HUES48 (cell line): ENCODE data around the gene MOGAT2.

Experiments used
- H3K27ac ChIP-seq: one replicate; pipeline ENCODE4 v1.7.0; 2013; ENCODE audit warnings: low read depth, low read length, inconsistent platforms
- H3K27me3 ChIP-seq: 2 replicates; pipeline ENCODE4 v1.6.1; 2013; ENCODE audit warnings: mild to moderate bottlenecking, low read length; ENCODE audit not compliant: control insufficient read depth, insufficient read depth
- H3K36me3 ChIP-seq: 2 replicates; pipeline ENCODE4 v1.6.1; 2013; ENCODE audit warnings: low read length; ENCODE audit not compliant: control insufficient read depth, insufficient read depth
- H3K4me1 ChIP-seq: 2 replicates; pipeline ENCODE4 v1.6.1; 2013; ENCODE audit warnings: mild to moderate bottlenecking, low read length; ENCODE audit not compliant: control insufficient read depth, insufficient read depth
- H3K4me3 ChIP-seq: 2 replicates; pipeline ENCODE4 v1.5.1; 2013; ENCODE audit warnings: mild to moderate bottlenecking, low read depth, low read length
- H3K9ac ChIP-seq: 2 replicates; pipeline ENCODE4 v1.6.1; 2013; ENCODE audit warnings: mild to moderate bottlenecking, low read depth, low read length, moderate library complexity
- H3K9me3 ChIP-seq: 2 replicates; pipeline ENCODE4 v1.6.1; 2013; ENCODE audit warnings: low read length; ENCODE audit not compliant: control insufficient read depth, insufficient read depth

MOGAT2 gene

DNA sequence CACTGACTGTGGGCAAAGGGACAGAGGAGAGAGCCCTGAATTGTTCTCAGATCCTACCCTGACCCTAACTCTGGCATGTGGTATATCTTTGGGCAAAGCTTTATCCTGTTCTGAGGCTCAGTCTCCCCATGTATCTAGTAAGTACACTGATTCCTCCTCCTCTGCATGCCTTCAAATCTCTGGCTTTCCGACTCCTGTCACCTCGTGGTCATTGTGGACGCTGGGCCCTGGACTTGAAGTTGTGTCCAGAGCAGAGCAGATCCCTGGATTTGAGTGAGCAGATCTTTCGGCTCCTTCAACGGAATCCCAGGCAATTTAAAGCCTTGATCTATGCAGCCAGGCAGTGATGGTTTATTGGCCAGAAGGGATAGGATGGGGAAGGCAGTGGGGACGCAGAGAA, 3.0 kb downstream of the MOGAT2 start:
- H3K4me1 ChIP-seq, result peaks cover 12% of the 10 kb centered on the region
- H3K36me3 ChIP-seq, result no peaks in the 10 kb centered on the region
- no peak overlapping the region for H3K4me3 ChIP-seq
- no peak overlapping the region for H3K9ac ChIP-seq
- H3K27ac ChIP-seq, result no peak overlapping the region
- H3K27me3 ChIP-seq, result peaks cover 40% of the 10 kb centered on the region
- no peaks in the 10 kb centered on the region for H3K9me3 ChIP-seq

DNA sequence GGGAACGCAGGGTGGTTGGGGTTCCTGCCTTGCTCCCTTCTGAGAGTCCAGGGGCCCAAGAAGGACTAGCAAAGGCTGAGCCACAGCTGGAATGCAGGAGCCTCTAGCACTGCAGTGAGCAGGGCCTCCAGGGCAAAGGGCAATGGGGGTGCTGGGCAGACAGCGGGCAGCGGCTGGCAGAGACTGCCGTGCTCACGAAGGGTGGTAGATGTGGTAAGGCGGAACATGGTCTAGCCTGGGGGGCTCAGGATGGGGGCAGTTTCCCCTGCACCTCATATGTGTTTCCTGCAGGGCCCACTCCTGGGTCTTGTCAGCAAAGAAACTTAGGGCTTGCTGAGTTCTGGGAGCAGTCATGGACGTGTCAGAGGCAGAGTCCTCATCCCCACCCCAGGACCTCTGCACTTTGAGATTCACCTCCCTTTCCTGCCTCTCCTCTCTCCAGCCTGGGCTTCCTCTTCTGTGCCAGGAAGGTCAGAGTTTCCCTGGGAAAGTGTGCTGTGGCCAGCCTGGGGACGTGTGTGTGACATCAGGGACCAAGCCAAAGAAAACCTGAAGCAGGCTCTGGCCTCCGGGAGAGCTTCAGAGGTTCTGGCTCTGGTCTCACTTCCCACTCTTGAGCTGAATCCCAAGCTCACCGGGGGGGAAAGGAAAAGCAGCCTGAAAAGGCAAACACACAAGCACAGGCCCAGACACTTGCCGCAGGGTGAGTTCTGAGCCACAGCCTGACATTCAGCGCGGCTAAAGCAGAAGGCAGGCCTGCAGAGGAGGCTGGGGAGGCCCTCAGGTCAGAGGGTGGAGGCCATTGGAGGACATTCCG, 4.4 kb downstream of the MOGAT2 start:
- H3K9me3 ChIP-seq, result no peaks in the 10 kb centered on the region
- peaks cover 27% of the 10 kb centered on the region for H3K27me3 ChIP-seq
- 0 out of 2 replicates have a peak, but pooled peaks cover 3% of the 10 kb centered on the region for H3K4me1 ChIP-seq
- no peak overlapping the region for H3K27ac ChIP-seq
- no peak overlapping the region for H3K9ac ChIP-seq
- no peaks in the 10 kb centered on the region for H3K36me3 ChIP-seq
- no peak overlapping the region for H3K4me3 ChIP-seq

DNA sequence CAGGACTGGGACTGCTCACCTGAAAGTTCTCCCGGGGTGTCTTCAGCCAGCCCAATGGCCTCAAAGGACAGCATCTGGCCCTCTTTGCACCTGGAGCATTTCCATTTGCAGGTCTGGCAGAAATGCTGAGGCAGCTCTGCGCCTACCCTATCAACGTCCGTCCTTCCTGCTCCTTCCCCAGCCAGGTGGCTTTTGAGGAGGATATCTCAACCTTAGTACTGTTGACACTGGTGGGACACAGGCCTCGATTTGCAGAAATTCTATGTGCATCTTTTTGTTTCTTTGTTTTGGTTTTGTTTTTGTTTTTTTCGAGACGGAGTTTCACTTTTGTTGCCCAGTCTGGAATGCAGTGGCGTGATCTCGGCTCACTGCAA, 5.0 kb downstream of the MOGAT2 start:
- H3K27me3 ChIP-seq, result peaks cover 21% of the 10 kb centered on the region
- H3K4me1 ChIP-seq, result no peaks in the 10 kb centered on the region
- no peaks in the 10 kb centered on the region for H3K36me3 ChIP-seq
- H3K4me3 ChIP-seq, result no peak overlapping the region
- H3K27ac ChIP-seq, result no peak overlapping the region
- H3K9ac ChIP-seq, result no peak overlapping the region
- no peaks in the 10 kb centered on the region for H3K9me3 ChIP-seq

DNA sequence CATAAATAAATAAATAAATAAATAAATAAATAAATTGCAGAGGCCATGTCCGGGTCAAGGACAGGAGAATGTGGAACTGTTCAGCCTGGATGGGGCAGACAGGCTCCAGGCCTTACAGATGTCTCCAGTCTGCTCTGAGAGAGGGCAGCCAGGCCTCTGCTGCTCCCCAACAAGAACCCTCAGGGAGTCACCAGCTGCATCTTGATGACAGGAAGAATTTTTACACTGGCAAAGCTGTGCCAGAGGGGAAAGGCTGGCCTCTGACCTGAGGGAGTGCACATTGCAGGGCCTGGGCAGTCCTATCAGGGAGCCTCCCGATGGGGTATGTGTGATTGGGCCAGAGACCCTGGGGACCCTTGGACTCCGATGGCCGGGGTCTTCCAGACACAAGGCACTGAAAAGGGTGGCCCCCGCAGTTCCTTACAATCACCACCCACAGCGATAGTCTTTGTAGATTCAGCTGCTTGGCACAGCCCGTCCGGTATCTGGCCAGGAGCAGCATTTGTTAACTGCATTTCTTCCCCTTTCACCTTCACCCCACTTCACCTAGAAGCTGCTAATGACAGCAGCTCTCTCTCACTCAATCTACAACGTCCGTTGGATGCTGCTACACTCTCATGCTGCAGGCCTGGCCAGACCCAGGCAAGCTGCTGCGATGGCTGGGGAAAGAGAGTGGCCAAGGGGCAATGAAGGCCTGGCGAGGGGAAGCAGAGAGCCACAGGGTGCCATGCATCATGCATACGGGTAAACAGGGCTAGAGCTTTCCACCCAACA, 8.1 kb downstream of the MOGAT2 start:
- H3K9ac ChIP-seq, result no peak overlapping the region
- H3K27me3 ChIP-seq, result no peaks in the 10 kb centered on the region; the same call in 1 of the 2 replicates
- no peak overlapping the region for H3K27ac ChIP-seq
- H3K36me3 ChIP-seq, result no peaks in the 10 kb centered on the region
- H3K9me3 ChIP-seq, result no peaks in the 10 kb centered on the region
- H3K4me1 ChIP-seq, result no peaks in the 10 kb centered on the region
- H3K4me3 ChIP-seq, result no peak overlapping the region

DNA sequence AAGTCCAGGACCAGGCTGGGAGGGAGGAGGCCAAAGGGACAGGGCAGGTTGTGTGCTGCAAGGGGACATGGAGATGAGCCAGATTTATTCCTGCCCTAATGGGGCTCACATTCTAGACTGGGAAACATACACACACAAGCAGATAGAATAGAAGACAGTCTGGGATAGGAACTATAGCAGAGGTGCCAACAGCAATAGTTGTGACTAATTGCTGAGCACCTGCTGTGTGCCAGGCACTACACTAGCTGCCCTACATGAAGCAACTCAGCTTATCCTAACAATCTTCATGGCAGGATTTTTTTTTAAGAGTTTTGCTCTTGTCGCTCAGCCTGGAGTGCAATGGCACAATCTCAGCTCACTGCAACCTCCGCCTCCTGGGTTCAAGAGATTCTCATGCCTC, 11.4 kb downstream of the MOGAT2 start:
- Histone ChIP-seq H3K4me1 (no peaks in the 10 kb centered on the region), H3K27me3 (no peaks in the 10 kb centered on the region), H3K9ac (no peak overlapping the region), H3K4me3 (no peak overlapping the region), H3K36me3 (no peaks in the 10 kb centered on the region), H3K9me3 (no peaks in the 10 kb centered on the region), H3K27ac (no peak overlapping the region)

DNA sequence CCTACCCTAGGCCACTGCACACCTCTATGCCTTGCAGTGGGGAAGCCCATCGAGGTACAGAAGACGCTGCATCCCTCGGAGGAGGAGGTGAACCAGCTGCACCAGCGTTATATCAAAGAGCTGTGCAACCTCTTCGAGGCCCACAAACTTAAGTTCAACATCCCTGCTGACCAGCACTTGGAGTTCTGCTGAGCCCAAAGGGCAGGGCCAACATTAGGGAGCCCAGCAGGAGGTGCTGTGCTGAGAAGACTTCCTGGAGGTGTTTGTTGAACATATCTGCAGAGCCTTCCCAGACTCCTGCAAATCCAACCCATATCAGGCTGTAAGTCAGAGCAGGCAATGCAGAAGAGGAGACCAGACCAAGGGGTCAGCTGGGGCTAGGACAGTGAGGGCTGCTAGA, 13.5 kb downstream of the MOGAT2 start:
- Histone ChIP-seq H3K36me3 (no peaks in the 10 kb centered on the region), H3K27me3 (no peaks in the 10 kb centered on the region), H3K27ac (no peak overlapping the region), H3K9ac (no peak overlapping the region), H3K4me3 (no peak overlapping the region), H3K4me1 (no peaks in the 10 kb centered on the region), H3K9me3 (no peaks in the 10 kb centered on the region)

DNA sequence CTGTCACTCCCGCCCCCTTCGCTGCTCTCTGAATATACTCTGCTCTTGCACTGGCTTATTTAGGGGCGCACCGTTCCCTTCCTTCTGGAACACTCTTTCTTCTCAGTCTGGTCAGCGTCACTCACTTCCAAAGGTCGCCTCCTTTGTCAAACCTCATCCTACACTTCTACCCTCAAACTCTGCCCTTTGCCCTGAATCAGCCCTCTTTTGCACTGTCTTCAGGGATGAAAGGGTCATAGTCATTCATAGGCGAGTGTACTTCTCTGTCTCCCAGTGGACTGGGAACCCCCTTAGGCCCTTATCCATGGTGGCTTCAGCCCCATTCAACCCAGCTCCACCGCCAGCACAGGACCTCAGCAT, 15.4 kb downstream of the MOGAT2 start:
- Histone ChIP-seq H3K36me3 (no peaks in the 10 kb centered on the region), H3K4me3 (no peak overlapping the region), H3K4me1 (no peaks in the 10 kb centered on the region), H3K9ac (no peak overlapping the region), H3K27me3 (no peaks in the 10 kb centered on the region), H3K9me3 (no peaks in the 10 kb centered on the region), H3K27ac (no peak overlapping the region)

DNA sequence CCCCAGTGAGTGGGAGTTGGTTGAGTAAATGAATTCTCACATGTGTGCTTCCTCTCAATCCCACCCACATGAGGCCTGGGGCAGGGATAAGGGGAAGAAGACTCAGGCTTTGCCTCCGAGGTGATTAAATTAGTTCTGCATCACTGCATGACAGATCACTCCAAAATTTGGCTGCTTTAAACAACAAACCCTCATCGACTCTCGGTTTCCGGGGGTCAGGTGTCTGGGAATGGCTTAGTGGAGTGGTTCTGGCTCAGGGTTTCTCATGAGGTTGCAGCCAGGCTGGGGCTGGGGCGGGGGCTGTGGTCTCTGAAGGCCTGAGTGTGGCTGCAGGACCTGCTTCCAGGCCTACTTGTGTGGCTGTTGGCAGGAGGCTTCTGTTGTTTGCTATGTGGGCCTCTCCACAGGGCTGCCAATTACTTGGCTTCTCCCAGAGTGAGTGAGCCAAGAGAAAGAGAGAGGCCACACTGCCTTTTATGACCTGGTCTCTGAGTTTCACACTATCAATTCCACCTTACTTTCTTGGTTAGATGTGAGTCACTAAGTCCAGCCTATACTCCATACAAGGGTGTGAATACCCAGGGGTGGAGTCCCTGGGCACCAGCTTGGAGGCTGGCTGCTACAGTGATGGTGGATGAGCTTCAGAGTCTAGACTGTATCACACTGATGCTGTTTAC, 15.9 kb downstream of the MOGAT2 start:
- Histone ChIP-seq H3K27me3 (no peaks in the 10 kb centered on the region), H3K9me3 (no peaks in the 10 kb centered on the region), H3K4me3 (no peak overlapping the region), H3K4me1 (no peaks in the 10 kb centered on the region), H3K9ac (no peak overlapping the region), H3K36me3 (no peaks in the 10 kb centered on the region), H3K27ac (no peak overlapping the region)

DNA sequence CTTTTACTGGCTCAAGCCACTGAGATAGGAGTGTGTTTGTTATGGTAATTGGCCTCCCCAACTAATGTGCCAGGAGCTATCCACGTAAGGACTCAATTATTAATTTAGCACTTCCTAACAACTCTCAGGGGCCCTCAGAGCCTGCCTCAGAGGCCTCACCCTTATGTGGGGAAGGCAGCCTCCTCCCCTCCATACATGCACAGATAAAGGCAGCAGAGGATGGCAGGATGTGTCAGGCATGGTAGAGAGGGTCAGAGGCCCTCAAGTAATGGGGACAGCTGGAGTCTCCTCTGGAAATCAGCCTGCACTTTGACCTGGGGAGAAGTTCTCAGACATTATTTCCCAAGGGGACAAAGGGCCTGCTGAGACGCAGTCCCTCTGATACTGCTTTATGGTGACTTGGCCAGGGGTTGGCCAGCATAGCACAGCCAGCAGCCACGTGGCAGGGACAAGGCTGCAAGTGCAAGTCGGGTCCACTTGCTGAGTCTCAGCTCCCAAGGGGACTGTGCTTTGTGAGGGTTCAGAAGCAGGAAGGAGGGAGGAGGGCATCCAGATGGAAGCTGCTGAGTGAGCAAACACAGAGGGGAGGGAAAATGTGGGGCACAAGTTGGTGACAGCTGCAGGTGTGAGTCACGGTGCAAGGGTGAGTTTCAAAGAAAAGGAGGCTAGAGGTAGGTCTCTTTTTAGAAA, 17.0 kb downstream of the MOGAT2 start:
- Histone ChIP-seq H3K27ac (no peak overlapping the region), H3K4me3 (no peak overlapping the region), H3K36me3 (no peaks in the 10 kb centered on the region), H3K9me3 (no peaks in the 10 kb centered on the region), H3K4me1 (no peaks in the 10 kb centered on the region), H3K9ac (no peak overlapping the region), H3K27me3 (no peaks in the 10 kb centered on the region)

DNA sequence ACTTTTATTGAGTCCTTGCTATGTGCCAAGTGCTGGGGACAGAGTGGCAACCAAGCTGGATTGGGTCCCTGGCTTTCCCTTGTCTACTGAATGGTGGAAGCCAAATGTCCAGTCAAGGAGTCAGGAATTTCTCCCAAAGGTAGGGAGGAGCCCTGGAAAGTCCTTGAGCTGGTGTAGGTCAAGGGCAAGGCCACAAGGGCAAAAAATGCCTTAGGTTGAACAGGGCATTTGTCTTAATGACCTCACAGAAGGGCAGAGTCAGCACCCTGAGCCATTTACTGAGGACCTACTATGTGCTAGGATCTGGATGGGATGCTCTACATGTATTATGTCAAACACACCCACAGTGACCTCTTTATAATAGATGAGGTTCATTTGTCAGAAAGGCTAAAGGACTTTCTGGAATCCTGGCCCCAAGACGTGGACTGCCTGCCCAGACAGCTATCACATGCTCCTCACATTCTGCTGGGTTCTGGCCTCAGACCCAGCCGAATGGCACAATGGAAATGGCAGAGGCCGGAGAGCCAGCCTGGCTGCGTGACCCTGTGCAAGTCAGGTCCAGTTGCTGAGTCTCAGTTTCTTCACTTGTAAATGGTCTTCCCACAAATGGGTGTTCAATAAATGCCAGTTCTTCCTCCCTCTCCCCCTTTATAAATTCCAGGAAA, 17.7 kb downstream of the MOGAT2 start:
- no peaks in the 10 kb centered on the region for H3K36me3 ChIP-seq
- H3K4me3 ChIP-seq, result no peak overlapping the region
- no peak overlapping the region for H3K9ac ChIP-seq
- H3K4me1 ChIP-seq, result no peaks in the 10 kb centered on the region
- H3K27me3 ChIP-seq, result no peaks in the 10 kb centered on the region
- H3K27ac ChIP-seq, result no peak overlapping the region
- H3K9me3 ChIP-seq, result no peaks in the 10 kb centered on the region
